ENCODE results near the gene CCDC181. TPM values are rescaled to one million over a fixed set of nuclear protein-coding genes. Genes with fewer than 3 reads are reported as not detected.

The CCDC181 gene
- 0.21 and 0.24 TPM in 2 replicates for total RNA-seq

DNA sequence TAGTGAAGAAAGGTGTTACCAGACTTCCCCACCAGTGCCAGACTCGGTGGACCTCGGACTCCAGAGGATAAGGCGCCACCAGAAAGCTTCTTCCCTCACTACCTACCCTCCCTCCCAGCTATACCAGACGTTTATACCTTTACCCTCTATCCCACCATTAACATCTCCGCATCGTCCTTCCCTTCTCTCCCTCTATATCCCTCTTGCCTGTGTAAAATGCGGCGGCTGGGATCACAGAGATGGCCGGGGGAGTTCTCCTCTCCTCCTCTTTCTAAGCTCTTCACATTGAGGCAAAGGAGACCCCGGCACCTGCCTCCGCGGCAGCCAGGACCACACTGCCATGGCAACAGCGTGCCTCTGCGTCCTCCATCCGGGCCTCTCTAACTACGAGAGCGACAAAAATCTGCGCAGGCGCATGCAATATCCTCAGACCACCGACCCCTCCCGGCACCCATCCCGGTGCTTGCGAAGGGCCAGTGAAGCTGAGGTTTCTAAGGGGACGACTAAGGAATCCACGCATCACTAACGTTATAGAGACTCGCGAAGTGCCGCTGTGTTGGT lies at the start of gene CCDC181:
TSS of gene CCDC181 (minus strand) at position 394 of the 561 bp plus-strand sequence. CDS start 2,547 bp downstream, outside the sequence.

DNA sequence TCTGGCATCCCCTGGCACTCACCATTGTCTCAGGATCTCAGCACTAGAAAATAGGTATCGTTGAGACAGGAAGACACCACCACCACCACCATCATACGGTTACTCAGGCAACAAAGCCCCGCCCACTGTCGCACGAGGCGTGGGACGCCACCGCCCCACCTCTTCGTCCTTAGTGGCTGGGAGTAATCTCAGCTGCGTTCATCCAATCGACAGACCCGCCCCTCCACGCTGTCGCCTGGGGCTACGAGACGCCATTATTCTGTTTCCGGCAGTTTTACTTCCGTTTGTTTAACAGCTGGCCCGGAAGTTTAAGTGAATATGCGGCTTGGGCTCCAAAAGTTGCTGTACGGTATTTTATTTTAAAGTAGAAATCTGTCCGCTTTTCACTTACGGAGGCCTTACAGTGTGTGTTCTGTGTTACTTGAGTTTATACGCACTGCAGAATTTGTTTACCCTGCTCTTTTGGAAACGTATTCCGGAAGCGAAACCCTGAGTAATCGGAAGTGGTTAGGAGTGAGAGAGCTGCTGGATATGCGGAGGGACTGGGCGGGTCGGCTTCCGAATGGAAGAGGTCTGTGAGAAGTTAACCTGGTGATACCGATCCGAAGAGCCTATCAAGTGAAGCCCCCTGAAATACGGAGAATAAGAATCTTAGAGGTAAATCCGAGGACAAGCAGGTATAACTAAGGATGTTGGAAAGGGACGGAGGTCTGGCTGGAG lies 59.4 kb downstream of the CCDC181 start, which contains the start of the genes BLZF1 and NME7:
TSS of gene BLZF1 (plus strand) at position 510 of the 720 bp plus-strand sequence. CDS start 1,328 bp downstream, outside the sequence.
TSS of gene NME7 (minus strand) at position 112 of the 720 bp plus-strand sequence. CDS start at position 25, 87 bp downstream.

Other genes with a start within 250 kb of the CCDC181 start
- gene NME7, start 59.7 kb downstream of the CCDC181 start, total RNA-seq = 8.3 and 30.4 TPM in 2 replicates
- gene BLZF1, start 59.3 kb downstream of the CCDC181 start, total RNA-seq = 26.6 and 35.4 TPM in 2 replicates
- 17.5 and 18.6 TPM in 2 replicates for gene SLC19A2, start 58.5 kb upstream of the CCDC181 start, total RNA-seq
- not detected in 2 replicates for gene F5, start 159.0 kb upstream of the CCDC181 start, total RNA-seq
- gene SELP, start 202.7 kb upstream of the CCDC181 start, total RNA-seq = not detected in 2 replicates